Measurements from ENCODE around the gene PSMC1.

The PSMC1 gene

DNA sequence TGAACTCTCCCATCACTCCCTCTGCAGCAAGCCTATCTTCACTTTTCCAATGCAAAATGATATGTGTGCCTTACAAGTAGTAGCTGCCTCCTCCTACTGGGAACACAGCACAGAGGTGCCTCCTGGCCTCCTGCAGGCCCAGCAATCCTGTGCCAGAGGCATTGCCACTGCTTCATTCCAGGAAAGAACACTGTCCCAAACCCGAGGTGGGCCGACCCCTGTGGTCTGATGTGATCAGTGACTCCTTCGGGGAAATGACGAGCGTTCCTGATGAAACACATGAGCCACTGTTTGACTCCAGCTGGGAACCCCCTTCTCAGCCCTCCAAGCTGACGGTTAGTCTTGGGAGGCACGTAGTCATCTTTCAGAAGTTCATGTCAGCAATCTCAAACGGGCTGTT, 19.5 kb downstream of the PSMC1 start:
- no peaks in the 10 kb centered on the region for H3F3A ChIP-seq (ENCODE audit: insufficient read depth, low read length)
- no peak overlapping the region for H3K9ac ChIP-seq (ENCODE audit: low read length)
- H3K36me3 ChIP-seq (ENCODE audit: insufficient read depth, low read length), result peaks cover 54% of the 10 kb centered on the region
- no peak overlapping the region for H3K4me3 ChIP-seq (ENCODE audit: low read depth, low read length, poor library complexity, severe bottlenecking)
- H3K9me2 ChIP-seq (ENCODE audit: low read depth, low read length), result no peaks in the 10 kb centered on the region
- H3K4me2 ChIP-seq (ENCODE audit: low read length), result no peak overlapping the region
- H3K27me3 ChIP-seq (ENCODE audit: insufficient read depth, low read length), result no peaks in the 10 kb centered on the region
- no peaks in the 10 kb centered on the region for H4K20me1 ChIP-seq (ENCODE audit: insufficient read depth, low read length)
- no peak for TF ChIP-seq EZH2 (IDR thresholded peaks at IDR 0.05; ENCODE audit: borderline replicate concordance, low read length)
- TF ChIP-seq, protein P1, sequence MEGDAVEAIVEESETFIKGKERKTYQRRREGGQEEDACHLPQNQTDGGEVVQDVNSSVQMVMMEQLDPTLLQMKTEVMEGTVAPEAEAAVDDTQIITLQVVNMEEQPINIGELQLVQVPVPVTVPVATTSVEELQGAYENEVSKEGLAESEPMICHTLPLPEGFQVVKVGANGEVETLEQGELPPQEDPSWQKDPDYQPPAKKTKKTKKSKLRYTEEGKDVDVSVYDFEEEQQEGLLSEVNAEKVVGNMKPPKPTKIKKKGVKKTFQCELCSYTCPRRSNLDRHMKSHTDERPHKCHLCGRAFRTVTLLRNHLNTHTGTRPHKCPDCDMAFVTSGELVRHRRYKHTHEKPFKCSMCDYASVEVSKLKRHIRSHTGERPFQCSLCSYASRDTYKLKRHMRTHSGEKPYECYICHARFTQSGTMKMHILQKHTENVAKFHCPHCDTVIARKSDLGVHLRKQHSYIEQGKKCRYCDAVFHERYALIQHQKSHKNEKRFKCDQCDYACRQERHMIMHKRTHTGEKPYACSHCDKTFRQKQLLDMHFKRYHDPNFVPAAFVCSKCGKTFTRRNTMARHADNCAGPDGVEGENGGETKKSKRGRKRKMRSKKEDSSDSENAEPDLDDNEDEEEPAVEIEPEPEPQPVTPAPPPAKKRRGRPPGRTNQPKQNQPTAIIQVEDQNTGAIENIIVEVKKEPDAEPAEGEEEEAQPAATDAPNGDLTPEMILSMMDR (IDR thresholded peaks at IDR 0.05; ENCODE audit: low read length), result no peak
- H2AFZ ChIP-seq (ENCODE audit: low read length), result no peak overlapping the region
- H3K79me2 ChIP-seq (ENCODE audit: insufficient read depth, low read length), result no peaks in the 10 kb centered on the region
- H3K9me3 ChIP-seq (ENCODE audit: low read length), result no peaks in the 10 kb centered on the region
- no peak overlapping the region for H3K27ac ChIP-seq (ENCODE audit: low read depth, low read length, poor library complexity, severe bottlenecking)
- H3K4me1 ChIP-seq (ENCODE audit: insufficient read depth, low read length, severe bottlenecking), result no peaks in the 10 kb centered on the region

DNA sequence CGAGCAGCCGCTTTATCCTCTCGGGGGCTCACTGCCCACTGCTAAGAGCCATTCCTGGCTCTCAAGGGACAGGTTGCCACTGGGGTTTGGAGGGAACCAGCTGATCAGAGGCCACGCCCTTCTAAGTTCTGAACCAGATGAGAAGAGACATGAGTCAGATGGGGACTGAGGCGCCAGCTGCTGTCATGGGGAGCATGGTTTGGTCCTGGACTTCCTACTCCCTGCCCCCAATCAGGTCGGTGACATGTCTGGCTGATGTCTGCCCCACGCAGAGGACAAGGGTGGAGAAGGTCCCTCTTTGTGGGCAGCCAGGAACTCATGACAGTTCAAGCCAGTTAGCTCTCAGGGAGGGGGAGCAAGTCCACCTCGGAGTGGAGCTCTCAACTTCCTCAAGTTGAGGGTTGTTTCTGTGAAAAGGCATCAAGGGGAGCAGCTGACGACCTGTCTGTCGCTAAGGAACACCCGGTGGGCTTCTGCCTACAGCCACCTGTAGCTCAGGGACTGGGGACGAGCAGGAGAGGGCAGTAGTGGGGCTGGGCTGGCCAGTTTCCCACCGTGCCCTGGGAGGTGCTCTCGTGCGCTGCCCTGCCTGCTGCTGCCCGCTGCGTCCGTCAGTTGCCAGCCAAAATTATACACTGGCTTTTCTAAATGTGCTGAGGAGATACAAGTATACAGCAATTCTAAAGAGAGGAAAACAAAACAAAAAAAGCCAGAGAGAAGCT, 20.5 kb downstream of the PSMC1 start:
- peaks cover 47% of the 10 kb centered on the region for H3K36me3 ChIP-seq (ENCODE audit: insufficient read depth, low read length)
- H3K4me3 ChIP-seq (ENCODE audit: low read depth, low read length, poor library complexity, severe bottlenecking), result no peak overlapping the region
- no peak overlapping the region for H3K9ac ChIP-seq (ENCODE audit: low read length)
- no peak for TF ChIP-seq EZH2 (IDR thresholded peaks at IDR 0.05; ENCODE audit: borderline replicate concordance, low read length)
- TF ChIP-seq, protein P1 (IDR thresholded peaks at IDR 0.05; ENCODE audit: low read length), result no peak
- H3F3A ChIP-seq (ENCODE audit: insufficient read depth, low read length), result no peaks in the 10 kb centered on the region
- no peaks in the 10 kb centered on the region for H3K9me2 ChIP-seq (ENCODE audit: low read depth, low read length)
- H3K27ac ChIP-seq (ENCODE audit: low read depth, low read length, poor library complexity, severe bottlenecking), result no peak overlapping the region
- no peak overlapping the region for H2AFZ ChIP-seq (ENCODE audit: low read length)
- H3K79me2 ChIP-seq (ENCODE audit: insufficient read depth, low read length), result no peaks in the 10 kb centered on the region
- H3K4me1 ChIP-seq (ENCODE audit: insufficient read depth, low read length, severe bottlenecking), result no peaks in the 10 kb centered on the region
- no peaks in the 10 kb centered on the region for H3K9me3 ChIP-seq (ENCODE audit: low read length)
- H4K20me1 ChIP-seq (ENCODE audit: insufficient read depth, low read length), result no peaks in the 10 kb centered on the region
- H3K27me3 ChIP-seq (ENCODE audit: insufficient read depth, low read length), result no peaks in the 10 kb centered on the region
- no peak overlapping the region for H3K4me2 ChIP-seq (ENCODE audit: low read length)

DNA sequence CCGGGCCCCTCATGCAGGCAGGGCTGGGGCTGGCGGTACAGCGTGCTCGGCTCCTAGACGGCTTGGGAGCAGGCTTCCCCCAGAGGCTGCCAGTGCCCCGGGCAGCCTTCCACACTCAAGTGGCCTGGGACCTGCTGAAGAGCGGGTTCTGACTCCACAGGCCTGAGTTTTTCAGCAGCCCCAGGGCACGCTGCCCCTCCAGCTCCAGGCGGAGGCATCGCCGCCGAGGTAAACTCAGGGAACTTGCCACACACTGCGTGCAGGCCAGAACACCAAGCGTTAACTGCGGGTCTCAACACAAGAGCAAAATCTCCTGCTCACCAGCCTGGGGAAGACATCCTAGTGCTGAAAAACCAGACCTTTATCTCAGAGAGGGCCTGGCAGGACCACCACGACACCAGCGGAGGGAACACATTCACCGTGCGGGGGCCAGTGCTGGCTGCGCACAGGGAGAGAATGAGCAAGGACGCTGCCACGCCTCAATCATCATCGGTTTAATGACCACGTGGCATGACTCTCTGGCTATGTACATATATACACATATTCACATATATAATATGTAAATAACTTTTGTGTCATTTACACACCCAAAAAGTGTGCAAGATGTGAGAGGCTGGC, 21.3 kb downstream of the PSMC1 start:
- no peak overlapping the region for H3K4me2 ChIP-seq (ENCODE audit: low read length)
- no peaks in the 10 kb centered on the region for H3K4me1 ChIP-seq (ENCODE audit: insufficient read depth, low read length, severe bottlenecking)
- no peak overlapping the region for H3K27ac ChIP-seq (ENCODE audit: low read depth, low read length, poor library complexity, severe bottlenecking)
- no peak overlapping the region for H3K9ac ChIP-seq (ENCODE audit: low read length)
- H3K4me3 ChIP-seq (ENCODE audit: low read depth, low read length, poor library complexity, severe bottlenecking), result no peak overlapping the region
- no peak overlapping the region for H2AFZ ChIP-seq (ENCODE audit: low read length)
- no peaks in the 10 kb centered on the region for H3K9me3 ChIP-seq (ENCODE audit: low read length)
- no peaks in the 10 kb centered on the region for H3F3A ChIP-seq (ENCODE audit: insufficient read depth, low read length)
- H3K79me2 ChIP-seq (ENCODE audit: insufficient read depth, low read length), result no peaks in the 10 kb centered on the region
- TF ChIP-seq, protein P1 (IDR thresholded peaks at IDR 0.05; ENCODE audit: low read length), result no peak
- TF ChIP-seq EZH2 (IDR thresholded peaks at IDR 0.05; ENCODE audit: borderline replicate concordance, low read length), result no peak
- H3K36me3 ChIP-seq (ENCODE audit: insufficient read depth, low read length), result peaks cover 39% of the 10 kb centered on the region; the same call in 1 of the 2 replicates
- no peaks in the 10 kb centered on the region for H4K20me1 ChIP-seq (ENCODE audit: insufficient read depth, low read length)
- no peaks in the 10 kb centered on the region for H3K27me3 ChIP-seq (ENCODE audit: insufficient read depth, low read length)
- H3K9me2 ChIP-seq (ENCODE audit: low read depth, low read length), result no peaks in the 10 kb centered on the region

All from OCI-LY1 (cell line).